ENCODE results near the gene MRPL38.

- TF ChIP-seq, protein P1, sequence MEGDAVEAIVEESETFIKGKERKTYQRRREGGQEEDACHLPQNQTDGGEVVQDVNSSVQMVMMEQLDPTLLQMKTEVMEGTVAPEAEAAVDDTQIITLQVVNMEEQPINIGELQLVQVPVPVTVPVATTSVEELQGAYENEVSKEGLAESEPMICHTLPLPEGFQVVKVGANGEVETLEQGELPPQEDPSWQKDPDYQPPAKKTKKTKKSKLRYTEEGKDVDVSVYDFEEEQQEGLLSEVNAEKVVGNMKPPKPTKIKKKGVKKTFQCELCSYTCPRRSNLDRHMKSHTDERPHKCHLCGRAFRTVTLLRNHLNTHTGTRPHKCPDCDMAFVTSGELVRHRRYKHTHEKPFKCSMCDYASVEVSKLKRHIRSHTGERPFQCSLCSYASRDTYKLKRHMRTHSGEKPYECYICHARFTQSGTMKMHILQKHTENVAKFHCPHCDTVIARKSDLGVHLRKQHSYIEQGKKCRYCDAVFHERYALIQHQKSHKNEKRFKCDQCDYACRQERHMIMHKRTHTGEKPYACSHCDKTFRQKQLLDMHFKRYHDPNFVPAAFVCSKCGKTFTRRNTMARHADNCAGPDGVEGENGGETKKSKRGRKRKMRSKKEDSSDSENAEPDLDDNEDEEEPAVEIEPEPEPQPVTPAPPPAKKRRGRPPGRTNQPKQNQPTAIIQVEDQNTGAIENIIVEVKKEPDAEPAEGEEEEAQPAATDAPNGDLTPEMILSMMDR (IDR thresholded peaks at IDR 0.05): no peak
- TF ChIP-seq EZH2 (IDR thresholded peaks at IDR 0.05; ENCODE audit: borderline replicate concordance, insufficient read depth, low read depth, low read length, poor library complexity, severe bottlenecking): no peak
These were observed 28.2 kb upstream of the MRPL38 start for GRCh38 chr17:75932852-75933251.
